ACC112 (cell line): Measurements from ENCODE around the gene MYL3.
"Not testable (repeated sequence)": the region's sequence is repeated elsewhere in the genome, so short reads cannot be mapped to it uniquely, and the experiment has no call there.

Experiments
- H2AFZ ChIP-seq: fragments of 200-600 bp; sonication (generic); one replicate; pipeline ENCODE4 v1.6.0; 2017; ENCODE audit warnings: antibody characterized with exemption, low read length; ENCODE audit not compliant: unreplicated experiment
- H3K27ac ChIP-seq: fragments of 200-600 bp; sonication (generic); 2 replicates; pipeline ENCODE4 v1.5.1; 2014; ENCODE audit warnings: low read depth, mild to moderate bottlenecking, antibody characterized with exemption, low read length, moderate library complexity
- H3K27me3 ChIP-seq: fragments of 200-600 bp; sonication (generic); 2 replicates; pipeline ENCODE4 v1.6.1; 2014; ENCODE audit warnings: mild to moderate bottlenecking, antibody characterized with exemption, low read length, moderate library complexity, mixed read lengths; ENCODE audit not compliant: insufficient read depth
- H3K36me3 ChIP-seq: fragments of 200-600 bp; sonication (generic); 2 replicates; pipeline ENCODE4 v1.6.1; 2016; ENCODE audit warnings: mild to moderate bottlenecking, antibody characterized with exemption, low read length, moderate library complexity, mixed read lengths; ENCODE audit not compliant: insufficient read depth
- H3K4me1 ChIP-seq: fragments of 200-600 bp; sonication (generic); one replicate; pipeline ENCODE4 v1.6.1; 2016; ENCODE audit warnings: low read length, mixed read lengths; ENCODE audit not compliant: insufficient read depth, unreplicated experiment, control insufficient read depth
- H3K4me3 ChIP-seq: fragments of 200-600 bp; sonication (generic); 2 replicates; pipeline ENCODE4 v1.5.1; 2014; ENCODE audit warnings: mild to moderate bottlenecking, low read depth, low read length
- H3K79me2 ChIP-seq: fragments of 200-600 bp; sonication (generic); one replicate; pipeline ENCODE4 v1.6.0; 2016; ENCODE audit warnings: low read length; ENCODE audit not compliant: control insufficient read depth, unreplicated experiment, insufficient read depth

MYL3 gene

DNA sequence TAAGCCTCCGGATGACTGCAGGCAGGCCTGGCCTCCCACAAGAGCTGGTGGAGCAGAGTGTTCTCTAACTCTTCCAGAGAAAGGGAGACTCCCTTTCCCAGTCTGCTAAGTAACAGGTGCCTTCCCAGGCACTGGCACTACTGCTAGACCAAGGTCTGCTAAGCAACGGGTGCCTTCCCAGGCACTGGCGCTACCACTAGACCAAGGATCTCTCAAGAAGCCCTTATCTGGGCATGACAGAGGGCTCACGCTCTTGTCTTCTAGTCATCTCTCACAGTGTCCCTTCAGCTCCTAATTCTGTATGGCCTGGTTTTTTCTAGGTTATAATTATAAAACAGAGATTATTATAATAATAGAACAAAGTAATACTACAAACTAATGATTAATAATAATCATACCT lies 27.8 kb downstream of the MYL3 start:
- Histone ChIP-seq H3K27ac (no peak overlapping the region), H3K79me2 (no peaks in the 10 kb centered on the region), H3K4me1 (no peaks in the 10 kb centered on the region), H3K27me3 (no peaks in the 10 kb centered on the region), H2AFZ (no peak overlapping the region), H3K4me3 (no peak overlapping the region), H3K36me3 (no peaks in the 10 kb centered on the region)

GRCh38 chr3:46835054-46835453 lies 28.2 kb downstream of the MYL3 start:
- Histone ChIP-seq H3K4me3 (no peak overlapping the region), H2AFZ (no peak overlapping the region), H3K4me1 (no peaks in the 10 kb centered on the region), H3K36me3 (no peaks in the 10 kb centered on the region), H3K79me2 (no peaks in the 10 kb centered on the region), H3K27ac (no peak overlapping the region), H3K27me3 (no peaks in the 10 kb centered on the region)

GRCh38 chr3:46833346-46834300 lies 29.6 kb downstream of the MYL3 start:
- Histone ChIP-seq H3K27ac (no peak overlapping the region), H3K36me3 (no peaks in the 10 kb centered on the region), H3K79me2 (no peaks in the 10 kb centered on the region), H3K27me3 (no peaks in the 10 kb centered on the region), H2AFZ (no peak overlapping the region), H3K4me1 (no peaks in the 10 kb centered on the region), H3K4me3 (no peak overlapping the region)

- Histone ChIP-seq H2AFZ (no peak overlapping the region), H3K4me3 (no peak overlapping the region), H3K27ac (no peak overlapping the region), H3K27me3 (no peaks in the 10 kb centered on the region), H3K4me1 (no peaks in the 10 kb centered on the region), H3K36me3 (no peaks in the 10 kb centered on the region), H3K79me2 (no peaks in the 10 kb centered on the region)
Measured at GRCh38 chr3:46831841-46832240, 31.4 kb downstream of the MYL3 start.

- Histone ChIP-seq H3K36me3 (no peaks in the 10 kb centered on the region), H3K27ac (no peak overlapping the region), H3K27me3 (peaks cover 3% of the 10 kb centered on the region; the same call in 1 of the 2 replicates), H3K4me1 (no peaks in the 10 kb centered on the region), H3K79me2 (no peaks in the 10 kb centered on the region), H3K4me3 (no peak overlapping the region), H2AFZ (no peak overlapping the region)
Measured at GRCh38 chr3:46831316-46831715, 31.9 kb downstream of the MYL3 start.

DNA sequence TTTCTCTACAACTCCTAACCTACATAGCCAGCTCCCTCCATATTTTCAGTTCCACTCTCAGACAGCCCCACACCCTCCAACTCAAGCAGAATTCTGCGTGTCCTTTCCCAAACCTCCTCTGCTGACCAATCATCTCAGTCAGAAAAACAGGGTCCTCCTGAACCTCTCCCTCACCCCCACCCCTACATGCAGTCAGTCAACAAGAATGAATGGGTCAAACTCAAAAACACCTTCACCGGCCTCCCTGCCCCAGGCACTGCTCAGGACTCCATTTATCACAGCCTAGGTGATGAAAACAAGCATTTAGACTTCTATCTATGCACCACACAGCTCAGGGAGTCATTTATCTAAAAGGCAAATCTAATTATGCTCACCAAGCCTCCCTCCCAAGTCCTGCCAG lies 32.4 kb downstream of the MYL3 start:
- no peak overlapping the region for H2AFZ ChIP-seq
- H3K36me3 ChIP-seq: no peaks in the 10 kb centered on the region
- H3K27me3 ChIP-seq: peaks cover 3% of the 10 kb centered on the region; the same call in 1 of the 2 replicates

DNA sequence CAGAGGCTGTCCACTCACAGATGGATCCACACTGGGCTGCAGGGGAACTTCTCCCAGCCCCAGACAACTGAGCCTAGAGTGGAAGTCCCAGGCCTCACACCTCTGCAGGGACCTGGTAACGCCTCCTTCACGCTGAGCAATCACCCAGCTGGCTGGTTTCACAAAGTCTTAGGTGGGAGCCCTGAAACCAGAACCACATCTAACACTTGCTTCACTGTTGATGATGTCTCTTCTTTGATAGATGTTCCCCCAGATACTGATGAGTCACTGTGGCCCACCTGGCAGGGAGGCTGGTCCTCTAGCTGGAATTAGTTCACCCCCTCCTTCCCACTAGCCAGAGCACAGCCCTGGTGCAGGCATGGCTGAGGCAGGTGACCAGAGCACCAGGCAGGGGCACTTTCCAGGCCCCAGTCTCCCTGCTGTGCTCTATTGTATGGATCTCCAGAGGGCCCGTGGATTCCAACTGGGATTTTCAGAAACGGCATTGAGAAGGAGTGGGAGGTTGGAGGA lies 33.5 kb downstream of the MYL3 start:
- H3K4me1 ChIP-seq: no peaks in the 10 kb centered on the region
- peaks cover 10% of the 10 kb centered on the region for H3K27me3 ChIP-seq
- H3K36me3 ChIP-seq: no peaks in the 10 kb centered on the region
- no peak overlapping the region for H3K4me3 ChIP-seq
- H3K79me2 ChIP-seq: no peaks in the 10 kb centered on the region
- H3K27ac ChIP-seq: no peak overlapping the region
- H2AFZ ChIP-seq: no peak overlapping the region

More for the DNA sequence above, 32.4 kb downstream of the MYL3 start:
- Histone ChIP-seq H3K4me3 (no peak overlapping the region), H3K4me1 (no peaks in the 10 kb centered on the region), H3K79me2 (no peaks in the 10 kb centered on the region), H3K27ac (no peak overlapping the region)

GRCh38 chr3:46825450-46825849 lies 37.8 kb downstream of the MYL3 start:
- peaks cover 18% of the 10 kb centered on the region for H3K27me3 ChIP-seq
- H3K27ac ChIP-seq: no peak overlapping the region
- no peaks in the 10 kb centered on the region for H3K79me2 ChIP-seq
- no peaks in the 10 kb centered on the region for H3K4me1 ChIP-seq
- no peaks in the 10 kb centered on the region for H3K36me3 ChIP-seq
- H2AFZ ChIP-seq: no peak overlapping the region
- no peak overlapping the region for H3K4me3 ChIP-seq

GRCh38 chr3:46824211-46824970 lies 38.9 kb downstream of the MYL3 start:
- Histone ChIP-seq H2AFZ (no peak overlapping the region), H3K27me3 (peaks cover 18% of the 10 kb centered on the region), H3K27ac (no peak overlapping the region), H3K36me3 (no peaks in the 10 kb centered on the region), H3K4me3 (no peak overlapping the region), H3K4me1 (no peaks in the 10 kb centered on the region), H3K79me2 (no peaks in the 10 kb centered on the region)

DNA sequence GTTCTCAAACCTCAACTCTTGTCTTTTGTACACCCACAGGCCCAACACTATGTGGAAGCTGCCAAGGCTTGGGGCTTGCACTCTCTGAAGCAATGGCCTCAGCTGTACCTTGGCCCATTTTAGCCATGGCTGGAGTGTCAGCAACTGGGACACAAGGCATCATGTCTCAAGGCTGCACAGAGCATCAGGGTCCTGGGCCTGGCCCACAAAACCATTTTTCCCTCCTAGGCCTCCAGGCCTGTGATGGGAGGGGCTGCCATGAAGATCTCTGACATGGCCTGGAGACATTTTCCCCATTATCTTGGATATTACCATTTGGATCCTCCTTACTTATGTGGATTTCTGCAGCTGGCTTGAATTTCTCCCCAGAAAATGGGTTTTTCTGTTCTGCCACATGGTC lies 39.9 kb downstream of the MYL3 start:
- H3K79me2 ChIP-seq, H3K4me1 ChIP-seq, H3K27ac ChIP-seq, H3K36me3 ChIP-seq, H3K4me3 ChIP-seq, H2AFZ ChIP-seq: not testable (repeated sequence)
- H3K27me3 ChIP-seq: peaks cover 18% of the 10 kb centered on the region
